HG03060 (cell line): Measurements from ENCODE around the gene SVIL.

Experiments
- ATAC-seq: cut with Tn5 transposase; IDR thresholded peaks from one replicate; pipeline ENCODE4 v1.9.1; 2021; ENCODE audit warnings: low read depth, moderate number of reproducible peaks; ENCODE audit not compliant: unreplicated experiment

SVIL gene

DNA sequence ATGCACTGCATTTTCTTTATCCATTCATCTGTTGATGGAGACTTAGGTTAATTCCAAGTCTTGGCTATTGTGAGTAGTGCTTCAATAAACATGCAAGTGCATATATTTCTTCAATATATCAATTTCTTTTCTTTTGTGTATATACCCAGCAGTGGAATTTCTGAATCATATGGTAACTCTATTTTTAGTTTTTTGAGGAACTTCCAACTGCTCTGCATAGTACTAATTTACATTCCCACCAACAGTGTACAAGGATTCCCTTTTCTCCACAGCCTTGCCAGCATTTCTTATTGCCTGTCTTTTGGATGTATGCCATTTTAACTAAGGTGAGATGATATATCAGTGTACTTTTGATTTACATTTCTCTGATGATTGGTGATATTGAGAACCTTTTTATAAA is 200.7 kb downstream of the SVIL start:
- ATAC-seq: no peak

DNA sequence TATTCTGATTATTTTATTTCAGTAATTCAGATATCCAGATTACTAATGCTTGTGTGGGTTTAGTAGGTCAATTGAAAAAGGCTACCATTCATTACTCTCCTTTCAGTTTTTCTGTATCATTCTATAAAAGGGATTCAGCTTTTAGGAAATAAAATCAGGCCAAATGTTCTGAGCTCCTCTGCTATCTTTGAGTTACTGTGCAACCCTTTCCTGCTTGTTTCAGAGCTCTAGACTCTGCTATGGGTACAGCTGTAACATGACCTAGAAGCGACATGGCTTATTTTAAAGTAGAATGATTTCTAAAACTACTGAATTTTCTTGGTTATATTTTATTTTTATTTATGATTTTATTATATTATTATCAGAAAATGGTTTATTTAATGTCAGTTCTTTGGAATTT is 203.1 kb downstream of the SVIL start:
- ATAC-seq: no peak

DNA sequence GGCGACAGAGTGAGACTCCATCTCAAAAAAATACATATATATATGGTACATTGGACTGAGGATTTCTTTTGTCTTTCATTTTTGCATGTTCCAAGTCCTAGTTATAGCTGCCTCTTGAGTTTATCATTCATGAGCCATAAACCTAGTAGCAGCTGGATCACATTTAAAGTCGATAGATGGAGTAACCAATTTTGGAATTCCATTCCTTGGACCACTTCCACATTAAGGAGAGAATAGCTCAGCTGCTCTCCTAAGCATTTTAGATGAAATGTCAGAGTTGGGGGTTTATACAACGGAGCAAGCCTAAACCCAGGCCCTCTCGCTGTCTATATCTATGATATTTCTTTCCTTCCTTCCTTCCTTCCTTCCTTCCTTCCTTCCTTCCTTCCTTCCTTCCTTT is 204.7 kb downstream of the SVIL start:
- ATAC-seq: no peak

DNA sequence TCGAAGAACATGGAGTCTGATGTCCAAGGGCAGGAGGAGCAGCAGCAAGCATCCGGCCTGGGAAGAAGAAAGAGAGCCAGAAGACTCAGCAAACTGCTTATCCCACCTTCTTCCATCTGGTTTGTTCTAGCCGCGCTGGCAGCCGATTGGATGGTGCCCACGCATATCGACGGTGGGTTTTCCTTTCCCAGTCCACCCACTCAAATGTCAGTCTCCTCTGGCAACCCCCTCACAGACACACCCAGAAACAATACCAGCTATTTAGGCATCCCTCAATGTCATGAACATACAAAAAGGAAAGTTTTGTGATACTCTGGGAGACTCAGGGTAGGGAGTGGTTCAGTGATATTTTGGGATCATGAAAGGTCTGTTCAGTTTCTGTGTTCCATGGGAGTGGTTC is 206.3 kb downstream of the SVIL start:
- ATAC-seq: no peak

DNA sequence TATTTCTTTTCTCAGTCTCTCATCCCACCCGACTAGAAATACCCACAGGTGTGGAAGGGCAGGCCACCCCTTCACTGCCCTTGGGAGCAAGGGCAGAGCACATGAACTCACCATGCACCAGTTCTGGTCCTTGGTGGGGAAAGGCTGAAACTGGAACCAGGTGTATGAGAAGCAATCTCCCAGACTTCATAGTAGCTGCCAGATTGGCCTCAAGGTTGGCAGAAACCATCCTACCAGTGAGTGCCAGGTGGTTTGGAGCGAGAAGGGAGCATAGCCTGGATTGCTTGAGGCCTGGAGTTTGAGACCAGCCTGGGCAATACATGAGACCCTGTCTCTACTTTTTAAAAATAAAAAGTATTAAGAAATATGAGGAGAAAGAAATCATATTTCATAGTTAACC is 207.1 kb downstream of the SVIL start:
- ATAC-seq: no peak

DNA sequence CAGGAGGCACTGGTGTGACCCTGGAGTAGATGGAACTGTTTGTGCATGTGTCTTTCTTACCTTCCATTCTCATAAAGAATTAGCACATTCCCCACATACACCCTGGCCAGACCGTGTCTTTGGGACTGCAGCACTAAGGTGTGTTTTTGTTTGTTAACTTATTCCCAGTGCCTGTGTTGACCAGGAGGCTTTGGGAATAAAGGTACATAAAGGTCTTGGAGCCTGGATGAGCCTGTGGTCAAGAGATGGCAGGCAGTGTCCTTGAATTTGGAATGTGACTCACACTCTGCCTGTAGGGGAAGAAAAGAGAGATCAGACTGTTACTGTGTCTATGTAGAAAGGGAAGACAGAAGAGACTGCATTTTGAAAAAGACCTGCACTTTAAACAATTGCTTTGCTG is 208.4 kb downstream of the SVIL start:
- ATAC-seq: no peak

DNA sequence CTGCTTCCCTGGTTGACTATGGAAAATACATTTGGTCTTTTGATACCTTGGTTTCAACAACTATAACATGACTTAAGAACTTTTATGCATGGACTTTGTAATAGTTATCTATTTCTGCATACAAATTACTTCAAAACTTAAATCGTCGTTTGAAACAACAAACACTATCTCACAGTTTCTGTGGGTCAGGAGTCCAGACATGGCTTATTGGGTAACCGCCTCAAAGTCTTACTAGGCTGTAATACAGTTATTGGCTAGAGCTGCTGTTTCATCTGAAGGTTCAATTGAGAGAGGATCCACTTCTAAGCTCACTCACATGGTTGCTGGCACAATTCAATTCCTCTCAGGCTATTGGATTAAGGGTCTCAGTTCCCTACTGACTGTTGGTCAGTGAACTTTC is 210.8 kb downstream of the SVIL start:
- no peak for ATAC-seq

DNA sequence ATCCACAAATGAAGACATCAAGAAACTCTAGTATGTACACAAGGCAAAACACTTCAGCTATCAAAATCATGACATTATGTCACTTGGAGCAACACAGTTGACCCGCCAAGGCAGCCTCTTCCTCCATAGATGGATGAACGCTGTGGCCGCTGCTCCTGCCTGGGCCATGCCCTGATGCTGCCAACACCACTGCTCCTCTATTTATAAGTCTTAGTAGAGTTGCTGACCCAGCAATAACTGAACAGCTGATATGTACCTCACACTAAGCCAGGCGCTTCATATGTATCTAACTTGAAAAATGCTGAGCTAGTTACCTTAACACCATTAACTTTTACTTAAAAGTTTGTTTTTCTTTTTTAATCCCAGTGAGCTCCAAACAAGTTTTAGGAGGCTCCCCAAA is 214.0 kb downstream of the SVIL start:
- ATAC-seq: no peak

DNA sequence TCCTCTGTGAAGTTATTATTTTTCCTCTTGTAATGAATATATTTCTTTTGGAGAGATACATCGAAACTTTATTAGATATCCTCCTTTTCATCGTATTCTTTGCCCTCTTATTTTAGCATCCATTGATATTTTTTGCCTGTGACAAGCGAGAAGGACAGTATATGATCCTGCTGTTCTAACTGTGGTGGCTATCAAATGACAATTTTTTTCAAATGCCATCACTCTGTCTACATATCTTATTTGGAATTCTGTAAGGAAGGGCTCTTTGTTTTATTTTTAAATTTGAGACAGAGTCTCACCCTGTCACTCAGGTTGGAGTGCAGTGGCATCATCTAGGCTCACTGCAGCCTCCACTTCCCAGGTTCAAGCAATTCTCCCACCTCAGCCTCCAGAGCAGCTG is 217.4 kb downstream of the SVIL start:
- no peak for ATAC-seq

DNA sequence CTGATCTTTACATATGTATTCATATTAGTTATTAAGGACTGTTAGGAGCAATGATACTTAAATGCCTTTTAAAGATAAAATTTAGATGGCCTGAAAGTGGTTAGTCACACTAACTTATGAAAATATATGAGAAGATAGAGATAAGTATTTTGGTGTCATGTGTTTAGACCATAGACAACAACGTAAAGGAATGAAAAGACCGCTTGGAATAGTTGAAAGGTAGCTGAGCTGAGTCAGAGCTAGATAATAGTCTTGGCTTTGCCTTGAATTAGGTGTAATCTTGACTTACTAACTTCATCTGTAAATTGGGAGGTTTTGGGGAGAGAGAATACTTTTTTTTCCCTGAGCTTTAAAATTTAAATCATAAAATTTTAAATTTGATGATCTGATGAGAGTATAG is 218.9 kb downstream of the SVIL start:
- ATAC-seq: no peak

DNA sequence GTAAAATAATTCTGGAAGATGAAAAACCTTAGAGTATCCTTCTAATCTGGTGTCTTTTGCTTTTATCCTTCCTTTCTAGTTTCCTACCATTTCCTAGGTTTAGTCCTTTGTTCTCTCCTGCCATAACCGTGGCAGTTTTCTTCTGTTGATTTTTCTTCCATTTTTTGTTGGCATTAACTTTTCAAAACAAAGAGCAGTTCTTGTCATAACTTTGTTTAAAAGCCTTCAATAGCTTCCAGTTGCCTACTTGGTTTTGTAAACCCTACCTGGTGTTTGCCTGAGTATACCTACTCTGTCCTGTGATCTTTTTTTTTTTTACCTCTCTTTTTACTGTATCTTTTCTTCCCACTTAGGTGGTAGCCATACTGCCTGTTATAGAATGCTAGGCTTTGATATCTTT is 220.3 kb downstream of the SVIL start:
- no peak for ATAC-seq

DNA sequence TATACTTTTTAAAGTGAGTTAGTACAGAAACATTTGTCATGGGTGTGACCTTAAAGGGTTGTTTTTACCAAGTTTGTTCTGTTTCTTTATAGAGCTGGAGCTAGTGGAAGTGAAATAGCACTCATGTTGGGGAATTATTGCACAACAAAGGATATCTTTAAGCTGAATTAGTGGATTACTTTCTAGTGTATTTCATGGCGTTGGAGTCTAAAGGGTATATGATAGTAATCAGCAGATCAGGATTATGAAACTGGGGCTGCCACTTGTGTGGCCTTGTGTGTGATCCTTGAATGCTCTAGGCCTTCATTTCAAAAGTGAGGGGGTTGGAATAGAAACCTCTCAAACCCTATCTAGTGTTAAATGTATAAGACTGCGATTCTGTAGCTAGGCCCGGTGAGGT is 222.3 kb downstream of the SVIL start:
- no peak for ATAC-seq

DNA sequence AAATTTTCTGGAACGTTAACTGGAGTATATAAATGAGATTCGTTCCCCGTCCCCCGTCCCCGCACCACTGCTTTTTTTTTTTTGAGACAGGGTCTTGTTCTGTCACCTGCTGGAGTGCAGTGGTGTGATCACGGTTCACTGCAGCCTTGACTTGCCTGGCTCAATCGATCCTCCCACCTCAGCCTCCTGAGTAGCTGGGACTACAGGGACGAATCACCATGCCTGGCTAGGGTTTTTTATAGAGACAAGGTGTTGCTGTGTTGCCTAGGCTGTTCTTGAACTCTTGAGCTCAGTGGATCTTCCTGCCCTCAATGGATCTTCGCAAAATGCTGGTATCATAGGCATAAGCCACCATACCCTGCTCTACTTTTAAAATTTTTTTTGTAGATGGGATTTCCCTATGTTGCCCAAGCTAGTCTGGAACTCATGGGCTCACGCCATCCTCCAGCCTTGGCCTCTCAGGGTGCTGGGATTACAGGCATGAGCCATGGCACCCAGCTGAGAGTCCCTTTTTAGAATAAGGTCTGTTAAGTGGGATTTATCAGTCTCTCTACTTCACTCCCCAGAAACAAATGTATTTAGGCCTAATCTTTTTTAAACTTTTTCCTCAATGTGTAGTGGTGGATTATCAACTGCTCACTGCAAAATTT is 223.0 kb downstream of the SVIL start:
- no peak for ATAC-seq

DNA sequence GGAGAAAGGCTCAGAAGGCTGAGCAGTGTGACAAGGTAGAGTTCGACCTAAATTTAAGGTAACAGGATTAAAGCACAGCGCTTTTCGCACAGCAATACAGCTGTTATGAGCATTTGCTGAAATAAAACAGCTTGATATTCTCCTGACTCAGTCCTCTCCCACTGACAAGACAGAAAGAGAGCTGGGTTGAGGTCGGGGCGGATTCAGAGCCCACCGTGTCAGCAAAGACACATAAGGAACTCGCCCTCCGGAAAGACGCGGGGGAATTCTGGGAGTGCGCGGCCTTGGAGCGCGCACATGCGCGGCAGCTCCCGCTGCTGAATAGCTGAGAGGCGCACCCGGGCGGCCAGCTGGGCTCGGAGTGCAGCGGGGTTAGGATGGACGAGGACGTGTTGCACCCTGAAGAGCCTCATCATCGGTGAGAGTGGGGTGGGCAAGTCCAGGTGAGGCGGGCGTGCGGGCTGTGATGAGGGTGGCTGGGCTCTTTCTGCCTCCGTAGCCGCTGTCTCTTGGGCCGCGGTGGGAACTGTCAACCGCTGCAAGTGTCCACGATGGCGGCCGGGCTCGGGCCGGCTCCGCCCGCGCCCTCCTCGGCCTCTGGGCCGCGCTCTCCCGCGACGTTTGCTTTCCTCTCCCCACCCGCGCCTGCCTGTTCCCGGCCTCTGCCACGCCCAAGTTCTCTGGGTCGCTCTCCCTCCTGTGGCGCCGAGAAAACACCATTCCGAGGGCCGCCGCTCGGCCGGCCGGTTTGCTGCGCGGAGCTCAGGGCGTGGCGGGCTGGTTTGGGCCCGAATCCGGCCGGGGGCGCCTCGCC is 225.3 kb downstream of the SVIL start:
- peak; percentile 47 for ATAC-seq

DNA sequence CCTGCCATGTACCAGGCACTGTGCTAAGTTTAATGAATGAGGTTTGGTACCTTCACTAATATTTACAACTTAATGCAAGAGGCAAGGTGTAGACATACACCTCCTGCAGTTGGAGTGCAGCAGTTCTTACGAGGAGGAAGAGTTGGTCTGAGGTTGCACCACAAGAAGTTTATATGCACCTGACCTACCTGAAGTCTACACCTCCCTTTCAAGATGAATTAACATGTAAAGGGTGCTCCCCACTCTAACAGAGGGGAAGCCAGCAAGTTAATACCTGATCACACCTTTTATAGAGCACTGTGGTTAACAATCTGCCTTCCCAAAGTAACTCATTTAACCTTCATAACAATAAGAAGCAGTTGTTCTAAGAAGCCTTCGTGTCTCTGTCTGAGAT is 225.9 kb downstream of the SVIL start:
- ATAC-seq: no peak
